GM23338 (cell line): ENCODE measurements around the gene TMEM200A. TPM values are rescaled to one million over a fixed set of nuclear protein-coding genes. Genes with fewer than 3 reads are reported as not detected.
A peak's percentile ranks its signal among the peaks of the same experiment; 100 is the strongest.

Experiments
- ATAC-seq: fragments of 200-7000 bp; cut with Tn5 transposase; 3 replicates; pipeline ENCODE4 v1.9.1; 2020
- DNase-seq: peaks from one replicate; pipeline ENCODE4 v3.0.0-alpha.2; 2015; ENCODE audit warnings: low spot score
- H2AFZ ChIP-seq: fragments of 200-600 bp; sonication (generic); 2 replicates; pipeline ENCODE4 v1.8.0; 2016; ENCODE audit warnings: antibody characterized with exemption, mild to moderate bottlenecking, moderate library complexity
- H3F3A ChIP-seq: fragments of 200-600 bp; sonication (generic); replicated peaks from 2 replicates; pipeline ENCODE4 v1.8.0; 2017; ENCODE audit warnings: antibody characterized with exemption, mixed run types, low read depth
- H3K27ac ChIP-seq: fragments of 200-600 bp; sonication (generic); 2 replicates; pipeline ENCODE4 v1.6.1; 2016; ENCODE audit warnings: low read depth
- H3K27me3 ChIP-seq: fragments of 200-600 bp; sonication (generic); 2 replicates; pipeline ENCODE4 v1.8.0; 2016; ENCODE audit warnings: mild to moderate bottlenecking, mixed run types, moderate library complexity; ENCODE audit not compliant: insufficient read depth
- H3K36me3 ChIP-seq: fragments of 200-600 bp; sonication (generic); 2 replicates; pipeline ENCODE4 v1.8.0; 2016; ENCODE audit warnings: mild to moderate bottlenecking; ENCODE audit not compliant: insufficient read depth
- H3K4me1 ChIP-seq: fragments of 200-600 bp; sonication (generic); 2 replicates; pipeline ENCODE4 v1.8.0; 2016; ENCODE audit warnings: mild to moderate bottlenecking, moderate library complexity; ENCODE audit not compliant: insufficient read depth
- H3K4me2 ChIP-seq: fragments of 200-600 bp; sonication (generic); 2 replicates; pipeline ENCODE4 v1.7.1; 2017; ENCODE audit warnings: mixed run types
- H3K4me3 ChIP-seq: fragments of 200-600 bp; sonication (generic); 2 replicates; pipeline ENCODE4 v1.6.1; 2016; ENCODE audit warnings: mixed run types
- H3K79me2 ChIP-seq: fragments of 200-600 bp; sonication (generic); replicated peaks from 2 replicates; pipeline ENCODE4 v1.8.0; 2017; ENCODE audit warnings: mild to moderate bottlenecking; ENCODE audit not compliant: insufficient read depth
- H3K9me2 ChIP-seq: fragments of 200-600 bp; sonication (generic); 2 replicates; pipeline ENCODE4 v1.8.0; 2017; ENCODE audit not compliant: insufficient read depth
- H4K20me1 ChIP-seq: fragments of 200-600 bp; sonication (generic); replicated peaks from 2 replicates; pipeline ENCODE4 v1.8.0; 2017; ENCODE audit warnings: mild to moderate bottlenecking; ENCODE audit not compliant: insufficient read depth
- H3K27ac Mint-ChIP-seq: 2 replicates; pipeline ENCODE4 v1.8.0; 2020; ENCODE audit warnings: inconsistent platforms, mild to moderate bottlenecking, moderate library complexity, mixed read lengths
- H3K27me3 Mint-ChIP-seq: 3 replicates; pipeline ENCODE4 v1.8.0; 2022; ENCODE audit warnings: low read depth, mild to moderate bottlenecking, moderate library complexity, mixed read lengths, inconsistent platforms; ENCODE audit not compliant: insufficient read depth, poor library complexity
- H3K36me3 Mint-ChIP-seq: 3 replicates; pipeline ENCODE4 v1.8.0; 2021; ENCODE audit warnings: low read depth, mild to moderate bottlenecking, inconsistent platforms, moderate library complexity, mixed read lengths
- H3K4me1 Mint-ChIP-seq: 3 replicates; pipeline ENCODE4 v1.8.0; 2020; ENCODE audit warnings: mild to moderate bottlenecking, inconsistent platforms, mixed read lengths
- H3K4me3 Mint-ChIP-seq: 3 replicates; pipeline ENCODE4 v1.8.0; 2021; ENCODE audit warnings: moderate library complexity, mild to moderate bottlenecking, inconsistent platforms, mixed read lengths
- H3K9me3 Mint-ChIP-seq: 3 replicates; pipeline ENCODE4 v1.8.0; 2020; ENCODE audit warnings: moderate library complexity, mild to moderate bottlenecking, inconsistent platforms, mixed read lengths
- CREB1 ChIP-seq: fragments of 250-450 bp; sonication (Bioruptor Pico); IDR thresholded peaks from 2 replicates; pipeline ENCODE4 v1.5.0; 2020; ENCODE audit warnings: low read depth, mild to moderate bottlenecking, moderate library complexity
- EZH2 ChIP-seq: fragments of 200-600 bp; sonication (generic); IDR thresholded peaks from one replicate; pipeline ENCODE4 v1.8.0; 2017; ENCODE audit warnings: antibody characterized with exemption, mild to moderate bottlenecking, low read depth; ENCODE audit not compliant: unreplicated experiment
- EZH2phosphoT487 ChIP-seq: fragments of 200-600 bp; sonication (generic); IDR thresholded peaks from one replicate; pipeline ENCODE4 v1.8.1; 2018; ENCODE audit warnings: antibody characterized with exemption; ENCODE audit not compliant: unreplicated experiment
- JUNB ChIP-seq: IDR thresholded peaks from one replicate; pipeline ENCODE4 v1.6.1; 2016; ENCODE audit warnings: antibody characterized with exemption; ENCODE audit not compliant: unreplicated experiment
- NANOG ChIP-seq: IDR thresholded peaks from 2 replicates; pipeline ENCODE4 v1.6.1; 2016; ENCODE audit warnings: antibody characterized with exemption, borderline replicate concordance
- POLR2AphosphoS5 ChIP-seq: IDR thresholded peaks from 2 replicates; pipeline ENCODE4 v1.6.1; 2016; ENCODE audit warnings: antibody characterized with exemption, low read depth
- STAT1 ChIP-seq: IDR thresholded peaks from one replicate; pipeline ENCODE4 v1.6.1; 2016; ENCODE audit warnings: antibody characterized with exemption; ENCODE audit not compliant: unreplicated experiment
- ZNF114 ChIP-seq: fragments of 250-450 bp; sonication (Bioruptor Pico); IDR thresholded peaks from 2 replicates; pipeline ENCODE4 v1.5.0; 2020; ENCODE audit warnings: mild to moderate bottlenecking, moderate library complexity
- ZNF331 ChIP-seq: fragments of 250-450 bp; sonication (Bioruptor Pico); IDR thresholded peaks from 2 replicates; pipeline ENCODE4 v1.5.0; 2020; ENCODE audit warnings: low read depth, mild to moderate bottlenecking, moderate library complexity
- polyA plus RNA-seq: library from polyadenylated mRNA; unstranded; fragments of >200 nt; fragmentation: Nextera tagmentation; extraction: Ambion mirVana; gene quantifications from 2 replicates; pipeline ENCODE4 v1.2.1, GENCODE V29; 2016
- total RNA-seq: library from RNA; depleted of rRNA; stranded (reverse); fragments of >200 nt; shearing (Covaris generic); gene quantifications from 2 replicates; pipeline ENCODE4 v1.2.3, GENCODE V29; 2014
- TF ChIP-seq, protein P1 (sequence below), 2 experiments: fragments of 200-600 bp in 1 of 2; sonication (generic) in 1 of 2; conservative IDR thresholded peaks; 2 replicates each; pipeline versions ENCODE4 v1.5.1 to v1.6.1; 2016 to 2017; ENCODE audit warnings: antibody characterized with exemption in 2 of 2, low read depth in 2 of 2, mild to moderate bottlenecking in 2 of 2, moderate library complexity in 1 of 2
- TF ChIP-seq, protein P2 (sequence below): fragments of 250-450 bp; sonication (Bioruptor Pico); IDR thresholded peaks from 2 replicates; pipeline ENCODE4 v1.5.0; 2020; ENCODE audit warnings: mild to moderate bottlenecking, moderate library complexity
- TF ChIP-seq, protein P3 (sequence below): IDR thresholded peaks from 2 replicates; pipeline ENCODE4 v1.6.1; 2016; ENCODE audit warnings: antibody characterized with exemption
- TF ChIP-seq, protein P4 (sequence below): IDR thresholded peaks from one replicate; pipeline ENCODE4 v1.6.1; 2018; ENCODE audit warnings: antibody characterized with exemption; ENCODE audit not compliant: unreplicated experiment

Gene TMEM200A
- total and polyA plus RNA-seq, 2 experiments from 2014 or later, result 7.1 to 22.7 TPM

DNA sequence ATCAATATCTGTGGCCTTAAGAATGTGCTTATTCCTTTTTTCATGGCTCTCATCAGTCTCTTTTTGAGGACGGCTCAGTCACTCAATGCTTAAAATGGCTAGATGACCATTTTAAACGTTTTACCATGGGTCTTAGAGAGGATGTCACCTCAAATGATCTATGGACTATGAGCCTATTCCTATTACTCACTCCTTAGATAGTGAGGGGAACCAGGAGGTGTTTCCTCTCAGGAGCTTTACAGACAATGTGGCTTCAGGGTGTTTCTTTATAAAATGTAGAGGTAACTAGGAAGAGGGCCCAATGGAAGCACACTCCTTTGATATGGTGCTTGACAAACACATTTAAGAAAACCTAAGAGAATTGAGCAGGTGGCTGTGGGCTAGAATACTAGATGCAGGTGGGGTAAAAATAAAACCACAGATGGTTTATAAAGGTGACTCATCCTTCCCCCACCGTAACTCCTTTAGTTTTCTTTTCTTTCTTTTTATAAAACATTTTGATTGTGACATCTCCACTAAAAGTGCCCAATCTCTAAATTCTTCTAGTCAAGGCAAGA lies 1.5 kb upstream of the TMEM200A start:
- Histone ChIP-seq H3K27me3 (no peaks in the 10 kb centered on the region), H3K27ac (no peak overlapping the region), H3K4me3 (peak overlapping the region; percentile 89), H3K79me2 (peaks cover 26% of the 10 kb centered on the region), H3K4me1 (peaks cover 36% of the 10 kb centered on the region), H2AFZ (peak overlapping the region; percentile 97; the same call in 1 of the 2 replicates), H3F3A (no peaks in the 10 kb centered on the region), H4K20me1 (no peaks in the 10 kb centered on the region), H3K4me2 (peak overlapping the region; percentile 91), H3K9me2 (no peaks in the 10 kb centered on the region), H3K36me3 (no peaks in the 10 kb centered on the region)
- no peak for ATAC-seq
- H3K9me3 Mint-ChIP-seq, result peaks cover 12% of the 10 kb centered on the region; the same call in 2 of the 3 replicates
- H3K27me3 Mint-ChIP-seq, result peaks cover 5% of the 10 kb centered on the region
- H3K4me1 Mint-ChIP-seq, result peaks cover 34% of the 10 kb centered on the region
- no peak overlapping the region for H3K27ac Mint-ChIP-seq
- H3K4me3 Mint-ChIP-seq, result peak overlapping the region; percentile 92
- TF ChIP-seq, protein P1, sequence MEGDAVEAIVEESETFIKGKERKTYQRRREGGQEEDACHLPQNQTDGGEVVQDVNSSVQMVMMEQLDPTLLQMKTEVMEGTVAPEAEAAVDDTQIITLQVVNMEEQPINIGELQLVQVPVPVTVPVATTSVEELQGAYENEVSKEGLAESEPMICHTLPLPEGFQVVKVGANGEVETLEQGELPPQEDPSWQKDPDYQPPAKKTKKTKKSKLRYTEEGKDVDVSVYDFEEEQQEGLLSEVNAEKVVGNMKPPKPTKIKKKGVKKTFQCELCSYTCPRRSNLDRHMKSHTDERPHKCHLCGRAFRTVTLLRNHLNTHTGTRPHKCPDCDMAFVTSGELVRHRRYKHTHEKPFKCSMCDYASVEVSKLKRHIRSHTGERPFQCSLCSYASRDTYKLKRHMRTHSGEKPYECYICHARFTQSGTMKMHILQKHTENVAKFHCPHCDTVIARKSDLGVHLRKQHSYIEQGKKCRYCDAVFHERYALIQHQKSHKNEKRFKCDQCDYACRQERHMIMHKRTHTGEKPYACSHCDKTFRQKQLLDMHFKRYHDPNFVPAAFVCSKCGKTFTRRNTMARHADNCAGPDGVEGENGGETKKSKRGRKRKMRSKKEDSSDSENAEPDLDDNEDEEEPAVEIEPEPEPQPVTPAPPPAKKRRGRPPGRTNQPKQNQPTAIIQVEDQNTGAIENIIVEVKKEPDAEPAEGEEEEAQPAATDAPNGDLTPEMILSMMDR (conservative IDR thresholded peaks at IDR 0.05; ENCODE audit: low read depth in 2 of 2), result no peak
- TF ChIP-seq JUNB (no peak), EZH2phosphoT487 (no peak), STAT1 (no peak), EZH2 (no peak), POLR2AphosphoS5 (no peak), NANOG (no peak), CREB1 (CRISPR knock-in tag) (no peak), ZNF114 (CRISPR knock-in tag) (no peak), ZNF331 (CRISPR knock-in tag) (no peak)
- TF ChIP-seq, protein P2, sequence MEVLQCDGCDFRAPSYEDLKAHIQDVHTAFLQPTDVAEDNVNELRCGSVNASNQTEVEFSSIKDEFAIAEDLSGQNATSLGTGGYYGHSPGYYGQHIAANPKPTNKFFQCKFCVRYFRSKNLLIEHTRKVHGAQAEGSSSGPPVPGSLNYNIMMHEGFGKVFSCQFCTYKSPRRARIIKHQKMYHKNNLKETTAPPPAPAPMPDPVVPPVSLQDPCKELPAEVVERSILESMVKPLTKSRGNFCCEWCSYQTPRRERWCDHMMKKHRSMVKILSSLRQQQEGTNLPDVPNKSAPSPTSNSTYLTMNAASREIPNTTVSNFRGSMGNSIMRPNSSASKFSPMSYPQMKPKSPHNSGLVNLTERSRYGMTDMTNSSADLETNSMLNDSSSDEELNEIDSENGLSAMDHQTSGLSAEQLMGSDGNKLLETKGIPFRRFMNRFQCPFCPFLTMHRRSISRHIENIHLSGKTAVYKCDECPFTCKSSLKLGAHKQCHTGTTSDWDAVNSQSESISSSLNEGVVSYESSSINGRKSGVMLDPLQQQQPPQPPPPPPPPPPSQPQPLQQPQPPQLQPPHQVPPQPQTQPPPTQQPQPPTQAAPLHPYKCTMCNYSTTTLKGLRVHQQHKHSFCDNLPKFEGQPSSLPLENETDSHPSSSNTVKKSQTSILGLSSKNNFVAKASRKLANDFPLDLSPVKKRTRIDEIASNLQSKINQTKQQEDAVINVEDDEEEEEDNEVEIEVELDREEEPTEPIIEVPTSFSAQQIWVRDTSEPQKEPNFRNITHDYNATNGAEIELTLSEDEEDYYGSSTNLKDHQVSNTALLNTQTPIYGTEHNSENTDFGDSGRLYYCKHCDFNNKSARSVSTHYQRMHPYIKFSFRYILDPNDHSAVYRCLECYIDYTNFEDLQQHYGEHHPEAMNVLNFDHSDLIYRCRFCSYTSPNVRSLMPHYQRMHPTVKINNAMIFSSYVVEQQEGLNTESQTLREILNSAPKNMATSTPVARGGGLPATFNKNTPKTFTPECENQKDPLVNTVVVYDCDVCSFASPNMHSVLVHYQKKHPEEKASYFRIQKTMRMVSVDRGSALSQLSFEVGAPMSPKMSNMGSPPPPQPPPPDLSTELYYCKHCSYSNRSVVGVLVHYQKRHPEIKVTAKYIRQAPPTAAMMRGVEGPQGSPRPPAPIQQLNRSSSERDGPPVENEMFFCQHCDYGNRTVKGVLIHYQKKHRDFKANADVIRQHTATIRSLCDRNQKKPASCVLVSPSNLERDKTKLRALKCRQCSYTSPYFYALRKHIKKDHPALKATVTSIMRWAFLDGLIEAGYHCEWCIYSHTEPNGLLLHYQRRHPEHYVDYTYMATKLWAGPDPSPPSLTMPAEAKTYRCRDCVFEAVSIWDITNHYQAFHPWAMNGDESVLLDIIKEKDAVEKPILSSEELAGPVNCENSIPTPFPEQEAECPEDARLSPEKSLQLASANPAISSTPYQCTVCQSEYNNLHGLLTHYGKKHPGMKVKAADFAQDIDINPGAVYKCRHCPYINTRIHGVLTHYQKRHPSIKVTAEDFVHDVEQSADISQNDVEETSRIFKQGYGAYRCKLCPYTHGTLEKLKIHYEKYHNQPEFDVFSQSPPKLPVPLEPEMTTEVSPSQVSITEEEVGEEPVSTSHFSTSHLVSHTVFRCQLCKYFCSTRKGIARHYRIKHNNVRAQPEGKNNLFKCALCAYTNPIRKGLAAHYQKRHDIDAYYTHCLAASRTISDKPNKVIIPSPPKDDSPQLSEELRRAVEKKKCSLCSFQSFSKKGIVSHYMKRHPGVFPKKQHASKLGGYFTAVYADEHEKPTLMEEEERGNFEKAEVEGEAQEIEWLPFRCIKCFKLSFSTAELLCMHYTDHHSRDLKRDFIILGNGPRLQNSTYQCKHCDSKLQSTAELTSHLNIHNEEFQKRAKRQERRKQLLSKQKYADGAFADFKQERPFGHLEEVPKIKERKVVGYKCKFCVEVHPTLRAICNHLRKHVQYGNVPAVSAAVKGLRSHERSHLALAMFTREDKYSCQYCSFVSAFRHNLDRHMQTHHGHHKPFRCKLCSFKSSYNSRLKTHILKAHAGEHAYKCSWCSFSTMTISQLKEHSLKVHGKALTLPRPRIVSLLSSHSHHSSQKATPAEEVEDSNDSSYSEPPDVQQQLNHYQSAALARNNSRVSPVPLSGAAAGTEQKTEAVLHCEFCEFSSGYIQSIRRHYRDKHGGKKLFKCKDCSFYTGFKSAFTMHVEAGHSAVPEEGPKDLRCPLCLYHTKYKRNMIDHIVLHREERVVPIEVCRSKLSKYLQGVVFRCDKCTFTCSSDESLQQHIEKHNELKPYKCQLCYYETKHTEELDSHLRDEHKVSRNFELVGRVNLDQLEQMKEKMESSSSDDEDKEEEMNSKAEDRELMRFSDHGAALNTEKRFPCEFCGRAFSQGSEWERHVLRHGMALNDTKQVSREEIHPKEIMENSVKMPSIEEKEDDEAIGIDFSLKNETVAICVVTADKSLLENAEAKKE (CRISPR knock-in tag), result no peak
- TF ChIP-seq, protein P3, sequence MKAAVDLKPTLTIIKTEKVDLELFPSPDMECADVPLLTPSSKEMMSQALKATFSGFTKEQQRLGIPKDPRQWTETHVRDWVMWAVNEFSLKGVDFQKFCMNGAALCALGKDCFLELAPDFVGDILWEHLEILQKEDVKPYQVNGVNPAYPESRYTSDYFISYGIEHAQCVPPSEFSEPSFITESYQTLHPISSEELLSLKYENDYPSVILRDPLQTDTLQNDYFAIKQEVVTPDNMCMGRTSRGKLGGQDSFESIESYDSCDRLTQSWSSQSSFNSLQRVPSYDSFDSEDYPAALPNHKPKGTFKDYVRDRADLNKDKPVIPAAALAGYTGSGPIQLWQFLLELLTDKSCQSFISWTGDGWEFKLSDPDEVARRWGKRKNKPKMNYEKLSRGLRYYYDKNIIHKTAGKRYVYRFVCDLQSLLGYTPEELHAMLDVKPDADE, result no peak
- TF ChIP-seq, protein P4, sequence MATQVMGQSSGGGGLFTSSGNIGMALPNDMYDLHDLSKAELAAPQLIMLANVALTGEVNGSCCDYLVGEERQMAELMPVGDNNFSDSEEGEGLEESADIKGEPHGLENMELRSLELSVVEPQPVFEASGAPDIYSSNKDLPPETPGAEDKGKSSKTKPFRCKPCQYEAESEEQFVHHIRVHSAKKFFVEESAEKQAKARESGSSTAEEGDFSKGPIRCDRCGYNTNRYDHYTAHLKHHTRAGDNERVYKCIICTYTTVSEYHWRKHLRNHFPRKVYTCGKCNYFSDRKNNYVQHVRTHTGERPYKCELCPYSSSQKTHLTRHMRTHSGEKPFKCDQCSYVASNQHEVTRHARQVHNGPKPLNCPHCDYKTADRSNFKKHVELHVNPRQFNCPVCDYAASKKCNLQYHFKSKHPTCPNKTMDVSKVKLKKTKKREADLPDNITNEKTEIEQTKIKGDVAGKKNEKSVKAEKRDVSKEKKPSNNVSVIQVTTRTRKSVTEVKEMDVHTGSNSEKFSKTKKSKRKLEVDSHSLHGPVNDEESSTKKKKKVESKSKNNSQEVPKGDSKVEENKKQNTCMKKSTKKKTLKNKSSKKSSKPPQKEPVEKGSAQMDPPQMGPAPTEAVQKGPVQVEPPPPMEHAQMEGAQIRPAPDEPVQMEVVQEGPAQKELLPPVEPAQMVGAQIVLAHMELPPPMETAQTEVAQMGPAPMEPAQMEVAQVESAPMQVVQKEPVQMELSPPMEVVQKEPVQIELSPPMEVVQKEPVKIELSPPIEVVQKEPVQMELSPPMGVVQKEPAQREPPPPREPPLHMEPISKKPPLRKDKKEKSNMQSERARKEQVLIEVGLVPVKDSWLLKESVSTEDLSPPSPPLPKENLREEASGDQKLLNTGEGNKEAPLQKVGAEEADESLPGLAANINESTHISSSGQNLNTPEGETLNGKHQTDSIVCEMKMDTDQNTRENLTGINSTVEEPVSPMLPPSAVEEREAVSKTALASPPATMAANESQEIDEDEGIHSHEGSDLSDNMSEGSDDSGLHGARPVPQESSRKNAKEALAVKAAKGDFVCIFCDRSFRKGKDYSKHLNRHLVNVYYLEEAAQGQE, result no peak
- DNase-seq, result no peak
- peaks cover 21% of the 10 kb centered on the region for H3K36me3 Mint-ChIP-seq
